K562 (cell line): ENCODE results near the gene TEX48.

ENCODE experiments used
- CHCHD3 ChIP-seq: fragments of 250-450 bp; sonication (Bioruptor Pico); IDR thresholded peaks from 2 replicates; pipeline ENCODE4 v2.1.2; 2022; ENCODE audit warnings: mild to moderate bottlenecking
- CHD1 ChIP-seq: fragments of 200-600 bp; sonication (generic); IDR thresholded peaks from one replicate; pipeline ENCODE4 v1.6.1; 2012; ENCODE audit warnings: mild to moderate bottlenecking, moderate library complexity, low read length, inconsistent platforms
- GABPA ChIP-seq: fragments of 200-800 bp; sonication (Bioruptor generic); conservative IDR thresholded peaks from 2 replicates; pipeline ENCODE4 v1.6.1; 2016; ENCODE audit warnings: low read depth, missing genetic modification characterization, missing compliant biosample characterization
- POLR2A ChIP-seq: fragments of 450-650 bp; conservative IDR thresholded peaks from 2 replicates; pipeline ENCODE4 v1.6.1; 2016
- RAD21 ChIP-seq, 2 experiments: fragments of 250-450 bp in 1 of 2; fragments of 450-650 bp in 1 of 2; sonication (Bioruptor Pico) in 1 of 2; formaldehyde crosslinking in 1 of 2; IDR thresholded peaks in 1 of 2; conservative IDR thresholded peaks in 1 of 2; 2 replicates each; pipeline versions ENCODE4 v1.4.0 to v1.8.0; 2020 to 2022; ENCODE audit warnings: mild to moderate bottlenecking in 2 of 2, moderate library complexity in 1 of 2
- SETDB1 ChIP-seq: IDR thresholded peaks from one replicate; pipeline ENCODE4 v1.6.1; 2012; ENCODE audit warnings: low read length, control low read depth, inconsistent platforms
- SREBF2 ChIP-seq: sonication (generic); formaldehyde crosslinking; IDR thresholded peaks from 2 replicates; pipeline ENCODE4 v1.4.0; 2020; ENCODE audit warnings: mild to moderate bottlenecking, missing genetic modification reagents
- TARDBP ChIP-seq: fragments of 450-650 bp; IDR thresholded peaks from 2 replicates; pipeline ENCODE4 v1.6.1; 2016
- ZBTB1 ChIP-seq: sonication (generic); formaldehyde crosslinking; IDR thresholded peaks from 2 replicates; pipeline ENCODE4 v1.8.1; 2023; ENCODE audit warnings: missing genetic modification reagents, low read depth, mild to moderate bottlenecking, borderline replicate concordance
- TF ChIP-seq, protein P1 (sequence below): sonication (generic); formaldehyde crosslinking; IDR thresholded peaks from 2 replicates; pipeline ENCODE4 v1.9.0; 2022; ENCODE audit warnings: mild to moderate bottlenecking, missing genetic modification reagents
- TF ChIP-seq, protein P2 (sequence below): fragments of 450-650 bp; IDR thresholded peaks from 2 replicates; pipeline ENCODE4 v1.6.1; 2016
- TF ChIP-seq, protein P3 (sequence below): fragments of 250-450 bp; sonication (Bioruptor Pico); IDR thresholded peaks from 2 replicates; pipeline ENCODE4 v1.4.0; 2020

DNA sequence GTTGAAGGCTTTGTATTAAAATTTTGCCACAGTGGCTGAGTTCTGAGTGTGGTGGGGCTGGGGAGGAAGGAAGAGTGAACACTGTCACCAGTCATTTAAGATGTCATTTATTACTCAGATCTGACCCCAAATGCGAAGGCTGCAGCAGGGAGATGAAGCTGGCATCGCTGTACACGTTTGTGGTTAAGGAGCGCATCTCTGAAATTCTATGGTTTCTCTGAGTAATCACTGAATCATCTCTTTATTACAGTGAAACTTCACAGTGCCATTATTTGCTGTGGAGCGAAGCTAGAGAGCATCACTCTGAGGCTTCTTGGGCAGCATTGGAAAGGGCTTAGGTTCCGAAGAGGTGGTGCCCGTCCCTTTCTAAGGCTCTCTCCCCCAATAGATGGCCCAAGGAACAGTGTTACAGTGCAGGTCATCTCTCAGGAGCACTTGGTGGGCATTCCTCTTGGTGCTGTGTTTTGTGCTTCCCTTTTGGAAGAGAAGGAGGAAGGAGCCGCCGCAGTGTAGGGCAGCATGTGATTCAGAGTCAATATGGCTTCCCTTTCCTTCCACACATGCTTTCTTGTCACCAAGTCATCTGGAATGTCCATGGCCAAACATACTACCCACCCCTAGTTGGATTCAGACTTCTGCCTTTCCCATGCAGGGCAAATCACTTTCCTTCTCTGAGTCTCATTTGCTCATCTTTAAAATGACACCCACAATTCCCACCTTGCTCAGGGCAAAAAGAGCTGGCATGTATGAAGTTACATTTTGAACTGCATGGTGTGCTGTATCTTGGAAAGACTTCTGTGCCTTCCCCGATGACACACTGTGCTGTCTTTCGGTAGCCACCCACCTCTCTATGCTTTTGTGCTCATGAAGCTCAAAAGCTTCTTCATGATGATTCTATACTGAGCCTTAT is 9.3 kb upstream of the TEX48 start:
- TF ChIP-seq RAD21 (CRISPR knock-in tag; conservative IDR thresholded peaks at IDR 0.05 in 1 of 2, IDR thresholded peaks at IDR 0.05 in 1 of 2) (no peak), POLR2A (no peak), TARDBP (no peak), CHD1 (no peak), SETDB1 (no peak), CHCHD3 (CRISPR knock-in tag) (no peak), ZBTB1 (CRISPR knock-in tag) (no peak), SREBF2 (CRISPR knock-in tag) (no peak), GABPA (tag) (no peak)
- TF ChIP-seq, protein P1, sequence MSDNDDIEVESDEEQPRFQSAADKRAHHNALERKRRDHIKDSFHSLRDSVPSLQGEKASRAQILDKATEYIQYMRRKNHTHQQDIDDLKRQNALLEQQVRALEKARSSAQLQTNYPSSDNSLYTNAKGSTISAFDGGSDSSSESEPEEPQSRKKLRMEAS (CRISPR knock-in tag), result no peak
- TF ChIP-seq, protein P2, sequence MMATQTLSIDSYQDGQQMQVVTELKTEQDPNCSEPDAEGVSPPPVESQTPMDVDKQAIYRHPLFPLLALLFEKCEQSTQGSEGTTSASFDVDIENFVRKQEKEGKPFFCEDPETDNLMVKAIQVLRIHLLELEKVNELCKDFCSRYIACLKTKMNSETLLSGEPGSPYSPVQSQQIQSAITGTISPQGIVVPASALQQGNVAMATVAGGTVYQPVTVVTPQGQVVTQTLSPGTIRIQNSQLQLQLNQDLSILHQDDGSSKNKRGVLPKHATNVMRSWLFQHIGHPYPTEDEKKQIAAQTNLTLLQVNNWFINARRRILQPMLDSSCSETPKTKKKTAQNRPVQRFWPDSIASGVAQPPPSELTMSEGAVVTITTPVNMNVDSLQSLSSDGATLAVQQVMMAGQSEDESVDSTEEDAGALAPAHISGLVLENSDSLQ, result no peak
- TF ChIP-seq, protein P3, sequence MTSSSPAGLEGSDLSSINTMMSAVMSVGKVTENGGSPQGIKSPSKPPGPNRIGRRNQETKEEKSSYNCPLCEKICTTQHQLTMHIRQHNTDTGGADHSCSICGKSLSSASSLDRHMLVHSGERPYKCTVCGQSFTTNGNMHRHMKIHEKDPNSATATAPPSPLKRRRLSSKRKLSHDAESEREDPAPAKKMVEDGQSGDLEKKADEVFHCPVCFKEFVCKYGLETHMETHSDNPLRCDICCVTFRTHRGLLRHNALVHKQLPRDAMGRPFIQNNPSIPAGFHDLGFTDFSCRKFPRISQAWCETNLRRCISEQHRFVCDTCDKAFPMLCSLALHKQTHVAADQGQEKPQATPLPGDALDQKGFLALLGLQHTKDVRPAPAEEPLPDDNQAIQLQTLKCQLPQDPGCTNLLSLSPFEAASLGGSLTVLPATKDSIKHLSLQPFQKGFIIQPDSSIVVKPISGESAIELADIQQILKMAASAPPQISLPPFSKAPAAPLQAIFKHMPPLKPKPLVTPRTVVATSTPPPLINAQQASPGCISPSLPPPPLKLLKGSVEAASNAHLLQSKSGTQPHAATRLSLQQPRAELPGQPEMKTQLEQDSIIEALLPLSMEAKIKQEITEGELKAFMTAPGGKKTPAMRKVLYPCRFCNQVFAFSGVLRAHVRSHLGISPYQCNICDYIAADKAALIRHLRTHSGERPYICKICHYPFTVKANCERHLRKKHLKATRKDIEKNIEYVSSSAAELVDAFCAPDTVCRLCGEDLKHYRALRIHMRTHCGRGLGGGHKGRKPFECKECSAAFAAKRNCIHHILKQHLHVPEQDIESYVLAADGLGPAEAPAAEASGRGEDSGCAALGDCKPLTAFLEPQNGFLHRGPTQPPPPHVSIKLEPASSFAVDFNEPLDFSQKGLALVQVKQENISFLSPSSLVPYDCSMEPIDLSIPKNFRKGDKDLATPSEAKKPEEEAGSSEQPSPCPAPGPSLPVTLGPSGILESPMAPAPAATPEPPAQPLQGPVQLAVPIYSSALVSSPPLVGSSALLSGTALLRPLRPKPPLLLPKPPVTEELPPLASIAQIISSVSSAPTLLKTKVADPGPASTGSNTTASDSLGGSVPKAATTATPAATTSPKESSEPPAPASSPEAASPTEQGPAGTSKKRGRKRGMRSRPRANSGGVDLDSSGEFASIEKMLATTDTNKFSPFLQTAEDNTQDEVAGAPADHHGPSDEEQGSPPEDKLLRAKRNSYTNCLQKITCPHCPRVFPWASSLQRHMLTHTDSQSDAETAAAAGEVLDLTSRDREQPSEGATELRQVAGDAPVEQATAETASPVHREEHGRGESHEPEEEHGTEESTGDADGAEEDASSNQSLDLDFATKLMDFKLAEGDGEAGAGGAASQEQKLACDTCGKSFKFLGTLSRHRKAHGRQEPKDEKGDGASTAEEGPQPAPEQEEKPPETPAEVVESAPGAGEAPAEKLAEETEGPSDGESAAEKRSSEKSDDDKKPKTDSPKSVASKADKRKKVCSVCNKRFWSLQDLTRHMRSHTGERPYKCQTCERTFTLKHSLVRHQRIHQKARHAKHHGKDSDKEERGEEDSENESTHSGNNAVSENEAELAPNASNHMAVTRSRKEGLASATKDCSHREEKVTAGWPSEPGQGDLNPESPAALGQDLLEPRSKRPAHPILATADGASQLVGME (CRISPR knock-in tag), result no peak
